SU-DHL-6 (cell line): ENCODE data around the gene DIP2C.

Experiments used
- EZH2phosphoT487 ChIP-seq: fragments of 200-600 bp; sonication (generic), shearing (Covaris generic); conservative IDR thresholded peaks from 2 replicates; pipeline ENCODE4 v1.6.1; 2018; ENCODE audit warnings: mild to moderate bottlenecking, antibody characterized with exemption, low read length, moderate library complexity, mixed read lengths
- TF ChIP-seq, protein P1 (sequence below): fragments of 200-600 bp; sonication (generic); IDR thresholded peaks from one replicate; pipeline ENCODE4 v1.5.1; 2017; ENCODE audit warnings: antibody characterized with exemption, mild to moderate bottlenecking, low read length, moderate library complexity; ENCODE audit not compliant: insufficient read depth, poor library complexity, severe bottlenecking

DNA sequence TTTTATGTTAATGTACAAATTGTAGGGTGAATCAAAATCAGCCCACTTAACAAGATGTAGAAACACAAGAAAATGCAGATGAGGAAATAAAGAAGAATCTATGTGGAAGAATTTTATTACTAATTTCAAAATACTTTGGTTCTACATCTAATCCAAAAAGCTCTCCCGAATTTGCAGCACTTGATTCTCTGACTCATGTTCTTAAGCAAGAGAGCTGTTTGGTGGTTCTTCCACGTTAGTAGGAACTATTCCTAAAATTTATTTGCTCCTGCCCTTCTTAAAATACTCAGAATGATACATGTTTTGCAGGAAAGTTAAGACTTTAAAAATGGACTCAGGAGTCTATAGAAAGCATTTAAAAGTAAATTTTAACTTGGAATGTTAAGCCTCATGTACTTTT, 462.5 kb downstream of the DIP2C start:
- TF ChIP-seq, protein P1, sequence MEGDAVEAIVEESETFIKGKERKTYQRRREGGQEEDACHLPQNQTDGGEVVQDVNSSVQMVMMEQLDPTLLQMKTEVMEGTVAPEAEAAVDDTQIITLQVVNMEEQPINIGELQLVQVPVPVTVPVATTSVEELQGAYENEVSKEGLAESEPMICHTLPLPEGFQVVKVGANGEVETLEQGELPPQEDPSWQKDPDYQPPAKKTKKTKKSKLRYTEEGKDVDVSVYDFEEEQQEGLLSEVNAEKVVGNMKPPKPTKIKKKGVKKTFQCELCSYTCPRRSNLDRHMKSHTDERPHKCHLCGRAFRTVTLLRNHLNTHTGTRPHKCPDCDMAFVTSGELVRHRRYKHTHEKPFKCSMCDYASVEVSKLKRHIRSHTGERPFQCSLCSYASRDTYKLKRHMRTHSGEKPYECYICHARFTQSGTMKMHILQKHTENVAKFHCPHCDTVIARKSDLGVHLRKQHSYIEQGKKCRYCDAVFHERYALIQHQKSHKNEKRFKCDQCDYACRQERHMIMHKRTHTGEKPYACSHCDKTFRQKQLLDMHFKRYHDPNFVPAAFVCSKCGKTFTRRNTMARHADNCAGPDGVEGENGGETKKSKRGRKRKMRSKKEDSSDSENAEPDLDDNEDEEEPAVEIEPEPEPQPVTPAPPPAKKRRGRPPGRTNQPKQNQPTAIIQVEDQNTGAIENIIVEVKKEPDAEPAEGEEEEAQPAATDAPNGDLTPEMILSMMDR = no peak
- TF ChIP-seq EZH2phosphoT487 = no peak
